Lung (tissue), 12 donors: ENCODE data around the gene KIF26A. TPM values are rescaled to one million over a fixed set of nuclear protein-coding genes. Genes with fewer than 3 reads are reported as not detected.

Experiments used
- ATAC-seq: fragments of 200-7000 bp; cut with Tn5 transposase; one replicate; pipeline ENCODE4 v1.9.1; 2020; ENCODE audit warnings: moderate number of reproducible peaks; ENCODE audit not compliant: insufficient read depth, low FRiP score
- DNase-seq, 3 donors: peaks; one replicate each; pipeline ENCODE4 v3.0.0-alpha.2; 2013 to 2017
- H3K27ac ChIP-seq, 2 donors: one replicate each; pipeline ENCODE4 v1.5.1; 2013; ENCODE audit warnings: mild to moderate bottlenecking in 2 of 2, moderate library complexity in 2 of 2, control low read depth in 1 of 2, inconsistent platforms in 1 of 2, low read depth in 1 of 2, low read length in 1 of 2
- H3K27me3 ChIP-seq, 3 donors: one replicate each; pipeline ENCODE4 v1.5.1; 2013; ENCODE audit warnings: low read length in 2 of 3; ENCODE audit not compliant: control insufficient read depth in 3 of 3, insufficient read depth in 3 of 3
- H3K36me3 ChIP-seq, 4 donors: one replicate each; pipeline ENCODE4 v1.5.1; 2013; ENCODE audit warnings: low read length in 4 of 4, mild to moderate bottlenecking in 1 of 4, moderate library complexity in 1 of 4; ENCODE audit not compliant: control insufficient read depth in 4 of 4, insufficient read depth in 4 of 4
- H3K4me1 ChIP-seq, 5 donors: one replicate each; pipeline ENCODE4 v1.5.1; 2013; ENCODE audit warnings: low read length in 5 of 5, mild to moderate bottlenecking in 2 of 5, moderate library complexity in 1 of 5; ENCODE audit not compliant: control insufficient read depth in 5 of 5, insufficient read depth in 5 of 5
- H3K4me3 ChIP-seq: one replicate; pipeline ENCODE4 v1.5.1; 2013; ENCODE audit warnings: mild to moderate bottlenecking, control low read depth, moderate library complexity
- H3K9ac ChIP-seq, 2 donors: one replicate each; pipeline ENCODE4 v1.5.1; 2013; ENCODE audit warnings: low read length in 2 of 2, control low read depth in 1 of 2; ENCODE audit not compliant: insufficient read depth in 1 of 2
- H3K9me3 ChIP-seq, 4 donors: one replicate each; pipeline ENCODE4 v1.5.1; 2013; ENCODE audit warnings: low read length in 3 of 4, mild to moderate bottlenecking in 1 of 4, moderate library complexity in 1 of 4; ENCODE audit not compliant: control insufficient read depth in 4 of 4, insufficient read depth in 3 of 4
- CTCF ChIP-seq: IDR thresholded peaks from 2 replicates; pipeline ENCODE4 v1.5.1; 2012; ENCODE audit warnings: mild to moderate bottlenecking; ENCODE audit errors: control extremely low read depth, extremely low read depth
- WGBS, 2 donors: extraction: QIAGEN DNeasy Blood & Tissue Kit; methylation state at CpG; one replicate each; pipeline ENCODE4 v1.1.7; 2013; 5-methylcytosine and 5-hydroxymethylcytosine counted together
- polyA plus RNA-seq, 2 donors: library from polyadenylated mRNA; stranded (reverse); fragments of 200-250 nt; gene quantifications; one replicate each; pipeline ENCODE4 v1.2.1, GENCODE V29; 2013
- total RNA-seq, 2 donors: library from RNA; depleted of rRNA in 1 of 2; stranded (reverse); fragments of >200 nt in 1 of 2; gene quantifications; one replicate each; pipeline ENCODE4 v1.2.1, GENCODE V29; 2014 to 2021
- donor health status: control.
- donor health status: control.
- donor health status: Bipolar disorder and iron deficiency.
- donor health status: healthy.
- donor health status: DM: yes; HTN: yes; CAD: no.

KIF26A gene
- total and polyA plus RNA-seq, 4 donors = 2.4 to 11.4 (median 4.5) TPM

GRCh38 chr14:104158827-104159798, 20.7 kb downstream of the KIF26A start:
- Histone ChIP-seq H3K27ac (peak overlapping the region in 1 of 2 donors; percentile 18), H3K9me3 (no peaks in the 10 kb centered on the region), H3K9ac (no peak overlapping the region), H3K27me3 (no peaks in the 10 kb centered on the region), H3K4me3 (no peak overlapping the region), H3K4me1 (peaks cover 0 to 13% (median 0%) of the 10 kb centered on the region in 5 donors), H3K36me3 (peaks cover 0 to 2% (median 0%) of the 10 kb centered on the region in 4 donors)
- ATAC-seq = no peak
- peak; percentile 47 to 50 (median 49) for DNase-seq
- TF ChIP-seq CTCF = no peak
- whole genome bisulfite sequencing, 2 donors = 78 to 87% methylated on average over 51 of the region's 51 CpGs

- WGBS, 2 donors = 90 to 92% methylated on average over 9 of the region's 9 CpGs
- no peak for ATAC-seq
Measured at GRCh38 chr14:104159990-104160389, 21.6 kb downstream of the KIF26A start.

GRCh38 chr14:104161602-104162367, 23.4 kb downstream of the KIF26A start:
- 91 to 94% methylated on average over 23 of the region's 23 CpGs for WGBS, 2 donors
- DNase-seq (no peak), ATAC-seq (no peak)
- Histone ChIP-seq H3K9me3 (no peaks in the 10 kb centered on the region), H3K4me1 (peaks cover 0 to 13% (median 0%) of the 10 kb centered on the region in 5 donors), H3K36me3 (peaks cover 0 to 2% (median 0%) of the 10 kb centered on the region in 4 donors), H3K4me3 (no peak overlapping the region), H3K27me3 (no peaks in the 10 kb centered on the region), H3K27ac (no peak overlapping the region), H3K9ac (no peak overlapping the region)
- no peak for TF ChIP-seq CTCF

More at GRCh38 chr14:104159990-104160389, 21.6 kb downstream of the KIF26A start:
- Histone ChIP-seq H3K27me3 (no peaks in the 10 kb centered on the region), H3K4me3 (no peak overlapping the region), H3K4me1 (peaks cover 0 to 13% (median 0%) of the 10 kb centered on the region in 5 donors), H3K9ac (no peak overlapping the region), H3K9me3 (no peaks in the 10 kb centered on the region), H3K27ac (no peak overlapping the region), H3K36me3 (peaks cover 0 to 2% (median 0%) of the 10 kb centered on the region in 4 donors)
- TF ChIP-seq CTCF = no peak
- no peak for DNase-seq
